SKM-1 treated with dmso at 0.1 percent for 144 hours (cell line): ENCODE measurements around the gene MRPL52.
"Not testable (repeated sequence)": the region's sequence is repeated elsewhere in the genome, so short reads cannot be mapped to it uniquely, and the experiment has no call there.

Experiments
- DNase-seq: peaks from one replicate; lab custom pipeline; 2025; ENCODE audit not compliant: unreplicated experiment; lab: John Stamatoyannopoulos, UW

The MRPL52 gene

DNA sequence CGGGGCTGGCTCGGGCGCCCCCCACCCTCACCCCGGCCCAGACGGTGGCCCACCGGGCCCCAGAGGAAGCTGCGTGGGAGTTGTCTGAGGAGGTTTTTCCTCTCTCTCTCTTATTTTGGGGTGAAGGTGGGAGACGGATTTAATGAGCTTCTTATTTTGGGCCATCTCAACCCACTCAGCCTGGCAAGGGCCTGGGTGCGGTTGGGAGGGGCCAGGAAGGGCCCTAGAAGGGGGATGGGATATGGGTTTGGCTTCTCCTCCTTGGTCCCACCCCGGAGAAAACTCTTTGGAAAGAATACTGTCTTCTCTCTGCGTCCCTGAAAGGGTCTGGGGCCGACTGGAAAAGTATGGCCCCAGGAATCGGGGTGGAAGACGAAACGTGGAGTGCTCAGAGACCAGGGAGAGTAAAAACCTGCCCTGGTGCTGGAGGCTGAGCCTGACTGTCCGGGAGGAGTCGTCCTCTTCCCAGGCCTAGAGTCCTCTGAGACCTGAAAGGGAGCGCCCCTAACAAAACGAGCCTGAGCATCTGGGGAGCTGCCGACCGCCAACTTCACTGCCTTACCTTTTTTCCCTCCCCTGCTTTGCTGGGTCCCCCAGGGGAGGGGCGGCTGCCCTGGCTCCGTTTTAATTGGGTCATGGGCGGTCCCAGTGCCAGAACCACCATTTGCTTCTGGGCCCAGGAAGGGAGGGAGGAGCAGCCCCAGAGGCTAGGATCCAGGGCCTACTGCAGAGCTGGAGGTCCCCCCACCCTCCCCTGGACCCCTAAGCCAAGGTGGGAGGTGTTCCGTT lies 8.3 kb downstream of the MRPL52 start:
- no peak for DNase-seq

DNA sequence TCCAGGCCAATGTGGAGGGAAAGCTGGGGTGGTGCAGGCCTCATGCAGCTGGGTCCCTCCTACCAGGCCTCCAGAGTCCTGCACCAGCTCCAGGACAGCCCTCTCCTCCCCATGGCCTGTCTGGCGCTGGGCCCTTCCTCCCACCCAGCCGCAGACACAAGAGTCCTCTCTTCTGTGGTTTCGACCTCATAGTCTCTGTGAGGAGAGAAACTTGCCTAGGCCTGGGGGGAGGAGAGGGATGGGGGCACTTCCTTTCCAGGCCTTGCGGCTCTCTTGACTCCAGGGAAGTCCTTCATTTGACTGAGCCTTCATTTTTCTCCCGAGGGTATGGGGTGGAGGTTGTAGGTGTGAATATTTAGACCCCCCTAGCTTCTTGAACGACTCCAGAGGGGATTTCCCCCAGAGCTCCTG lies 8.9 kb downstream of the MRPL52 start:
- peak; percentile 39 for DNase-seq

DNA sequence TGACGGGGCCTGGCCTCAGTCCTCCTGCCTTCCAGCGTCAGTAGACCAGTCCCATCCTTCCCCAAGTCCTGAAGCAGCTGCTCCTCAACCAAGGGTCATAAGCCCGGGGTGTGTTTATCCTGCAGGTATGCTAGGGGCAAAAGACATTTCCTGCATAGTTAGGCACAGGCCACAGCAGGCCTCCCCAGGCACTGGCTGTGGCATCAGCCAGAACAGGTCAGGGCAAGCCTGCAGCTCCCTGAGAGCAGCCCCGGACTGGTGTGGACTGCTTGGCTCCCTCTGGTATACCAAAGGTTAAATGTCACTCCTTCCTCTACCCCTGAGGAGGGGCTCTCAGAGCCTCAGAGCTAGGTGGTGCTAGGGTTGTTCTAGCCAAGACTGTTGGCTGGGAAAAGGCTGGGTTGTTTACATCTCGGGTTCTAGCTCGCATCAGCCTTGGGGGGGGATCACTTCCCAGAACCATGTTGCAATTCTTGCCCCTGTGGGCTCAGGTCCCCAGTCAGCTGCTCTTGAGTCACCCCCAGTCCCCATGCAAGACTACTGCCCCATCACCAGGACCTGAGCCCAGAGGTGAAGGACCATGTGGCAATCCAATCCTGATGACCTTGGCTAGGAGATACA lies 9.6 kb downstream of the MRPL52 start:
- no peak for DNase-seq

DNA sequence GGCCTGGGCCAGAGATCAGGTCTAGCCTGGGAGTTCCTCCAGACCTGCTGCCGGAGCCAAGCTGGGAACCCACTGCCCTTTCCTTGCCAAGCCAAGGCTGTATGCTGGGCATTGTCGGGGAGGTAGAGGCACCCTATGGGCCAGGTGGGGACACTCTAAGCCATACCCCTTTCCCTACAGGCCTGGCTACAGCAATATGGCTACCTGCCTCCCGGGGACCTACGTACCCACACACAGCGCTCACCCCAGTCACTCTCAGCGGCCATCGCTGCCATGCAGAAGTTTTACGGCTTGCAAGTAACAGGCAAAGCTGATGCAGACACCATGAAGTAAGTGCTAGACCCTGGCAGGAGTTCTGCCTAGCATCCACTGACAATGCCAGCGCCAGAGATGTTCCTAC lies 11.6 kb downstream of the MRPL52 start:
- no peak for DNase-seq

DNA sequence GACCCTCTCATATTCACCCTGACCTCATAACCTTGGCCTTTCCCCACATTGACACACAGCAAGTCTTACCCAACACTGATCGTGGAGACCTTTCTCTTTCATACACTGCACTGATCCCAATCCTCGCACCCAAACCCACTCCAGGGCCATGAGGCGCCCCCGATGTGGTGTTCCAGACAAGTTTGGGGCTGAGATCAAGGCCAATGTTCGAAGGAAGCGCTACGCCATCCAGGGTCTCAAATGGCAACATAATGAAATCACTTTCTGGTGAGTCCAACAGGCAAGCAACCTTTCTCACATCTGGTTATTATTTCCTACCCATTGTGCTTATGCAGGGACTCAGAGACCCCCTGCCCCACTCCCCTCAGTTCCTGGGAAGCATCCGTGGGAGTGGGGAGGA lies 12.1 kb downstream of the MRPL52 start:
- no peak for DNase-seq

DNA sequence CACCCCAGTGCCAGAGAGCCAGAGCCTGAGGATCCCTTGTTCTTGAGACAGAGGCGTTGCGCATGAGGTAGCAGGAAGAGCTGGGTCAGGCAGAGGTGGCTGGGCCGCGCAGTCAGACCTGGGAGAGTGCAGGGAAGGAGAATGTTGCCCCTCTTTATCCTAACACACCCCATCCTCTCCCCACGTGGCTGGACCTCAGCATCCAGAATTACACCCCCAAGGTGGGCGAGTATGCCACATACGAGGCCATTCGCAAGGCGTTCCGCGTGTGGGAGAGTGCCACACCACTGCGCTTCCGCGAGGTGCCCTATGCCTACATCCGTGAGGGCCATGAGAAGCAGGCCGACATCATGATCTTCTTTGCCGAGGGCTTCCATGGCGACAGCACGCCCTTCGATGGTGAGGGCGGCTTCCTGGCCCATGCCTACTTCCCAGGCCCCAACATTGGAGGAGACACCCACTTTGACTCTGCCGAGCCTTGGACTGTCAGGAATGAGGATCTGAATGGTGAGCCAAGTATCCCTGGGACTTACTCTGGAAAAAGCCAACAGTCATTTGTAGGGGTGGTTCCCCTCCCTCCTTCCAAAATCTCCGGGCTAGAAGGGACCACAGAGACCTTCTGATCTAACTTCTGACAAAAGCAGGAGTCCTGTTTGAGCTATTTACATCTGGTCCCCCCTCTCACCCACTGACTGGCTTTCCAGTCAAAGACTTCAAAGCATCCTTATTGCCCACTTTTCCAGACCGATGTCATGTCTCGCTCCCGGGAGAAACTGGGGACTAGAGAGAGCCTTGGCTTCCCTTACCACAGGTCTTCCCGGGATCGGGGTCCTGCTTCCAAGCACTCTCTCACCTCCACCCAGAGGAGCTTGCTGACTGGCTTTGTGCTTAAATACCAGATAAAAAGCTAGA lies 12.8 kb downstream of the MRPL52 start:
- no peak for DNase-seq

DNA sequence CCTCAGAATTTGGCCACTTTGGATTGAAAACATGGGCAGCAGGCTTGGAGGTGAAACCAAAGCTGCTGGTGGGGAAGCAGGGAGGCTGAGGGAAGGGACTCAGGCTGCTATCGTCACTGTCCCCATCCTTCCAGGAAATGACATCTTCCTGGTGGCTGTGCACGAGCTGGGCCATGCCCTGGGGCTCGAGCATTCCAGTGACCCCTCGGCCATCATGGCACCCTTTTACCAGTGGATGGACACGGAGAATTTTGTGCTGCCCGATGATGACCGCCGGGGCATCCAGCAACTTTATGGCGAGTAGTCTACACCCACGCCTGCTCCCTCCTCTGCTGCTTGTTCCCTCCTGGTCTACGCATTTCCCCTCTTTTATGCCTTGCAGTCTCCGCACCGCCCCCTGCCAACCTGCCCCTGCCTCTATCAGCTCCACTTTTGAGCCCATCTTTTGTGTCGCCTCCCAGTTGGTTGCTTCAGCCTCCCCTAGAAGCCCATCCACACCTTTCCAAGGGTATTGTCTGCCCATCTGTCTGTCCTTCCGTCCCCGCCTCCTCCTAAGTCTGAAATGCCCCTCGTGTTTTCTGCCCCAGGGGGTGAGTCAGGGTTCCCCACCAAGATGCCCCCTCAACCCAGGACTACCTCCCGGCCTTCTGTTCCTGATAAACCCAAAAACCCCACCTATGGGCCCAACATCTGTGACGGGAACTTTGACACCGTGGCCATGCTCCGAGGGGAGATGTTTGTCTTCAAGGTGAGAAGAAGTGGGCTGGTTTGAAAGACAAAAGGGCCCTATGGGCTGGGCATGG lies 13.6 kb downstream of the MRPL52 start:
- no peak for DNase-seq

DNA sequence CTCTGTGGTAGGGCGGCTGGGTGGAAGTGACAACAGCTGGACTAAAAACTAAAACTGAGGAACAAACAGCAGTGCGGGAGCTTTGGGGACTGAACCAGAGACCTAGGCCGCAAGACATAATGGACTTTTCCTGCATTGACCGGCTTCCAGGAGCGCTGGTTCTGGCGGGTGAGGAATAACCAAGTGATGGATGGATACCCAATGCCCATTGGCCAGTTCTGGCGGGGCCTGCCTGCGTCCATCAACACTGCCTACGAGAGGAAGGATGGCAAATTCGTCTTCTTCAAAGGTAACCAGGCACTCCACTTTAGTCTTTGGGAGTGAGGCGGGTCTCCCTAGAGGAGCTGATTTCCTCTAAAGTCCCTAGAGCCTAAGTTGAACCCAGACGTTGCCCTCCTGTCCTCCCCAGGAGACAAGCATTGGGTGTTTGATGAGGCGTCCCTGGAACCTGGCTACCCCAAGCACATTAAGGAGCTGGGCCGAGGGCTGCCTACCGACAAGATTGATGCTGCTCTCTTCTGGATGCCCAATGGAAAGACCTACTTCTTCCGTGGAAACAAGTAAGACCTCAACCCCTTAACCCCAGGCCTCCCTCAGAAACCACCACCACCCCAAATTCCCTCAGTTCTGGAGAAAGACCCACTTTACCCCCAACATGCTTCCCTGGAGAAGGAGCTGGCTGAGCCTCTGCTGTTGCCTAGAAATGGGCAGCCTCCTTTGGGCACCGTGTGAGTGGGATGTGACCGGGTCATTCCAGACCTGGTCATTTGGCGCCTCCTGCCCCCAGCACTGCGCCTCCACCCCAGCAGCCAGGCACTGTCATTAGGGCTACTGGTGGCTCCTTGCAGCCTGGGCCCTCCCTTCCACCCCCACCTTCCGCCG lies 14.8 kb downstream of the MRPL52 start:
- no peak for DNase-seq

DNA sequence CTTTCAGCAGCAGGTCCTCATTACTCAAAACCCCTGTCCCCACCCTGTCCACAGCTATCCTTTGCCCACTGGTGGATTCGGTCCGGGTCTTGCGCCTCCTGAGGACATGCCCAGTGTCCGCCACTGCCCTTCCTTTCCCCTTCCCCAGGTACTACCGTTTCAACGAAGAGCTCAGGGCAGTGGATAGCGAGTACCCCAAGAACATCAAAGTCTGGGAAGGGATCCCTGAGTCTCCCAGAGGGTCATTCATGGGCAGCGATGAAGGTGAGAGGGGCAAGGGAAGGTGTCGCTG lies 15.4 kb downstream of the MRPL52 start:
- no peak for DNase-seq

DNA sequence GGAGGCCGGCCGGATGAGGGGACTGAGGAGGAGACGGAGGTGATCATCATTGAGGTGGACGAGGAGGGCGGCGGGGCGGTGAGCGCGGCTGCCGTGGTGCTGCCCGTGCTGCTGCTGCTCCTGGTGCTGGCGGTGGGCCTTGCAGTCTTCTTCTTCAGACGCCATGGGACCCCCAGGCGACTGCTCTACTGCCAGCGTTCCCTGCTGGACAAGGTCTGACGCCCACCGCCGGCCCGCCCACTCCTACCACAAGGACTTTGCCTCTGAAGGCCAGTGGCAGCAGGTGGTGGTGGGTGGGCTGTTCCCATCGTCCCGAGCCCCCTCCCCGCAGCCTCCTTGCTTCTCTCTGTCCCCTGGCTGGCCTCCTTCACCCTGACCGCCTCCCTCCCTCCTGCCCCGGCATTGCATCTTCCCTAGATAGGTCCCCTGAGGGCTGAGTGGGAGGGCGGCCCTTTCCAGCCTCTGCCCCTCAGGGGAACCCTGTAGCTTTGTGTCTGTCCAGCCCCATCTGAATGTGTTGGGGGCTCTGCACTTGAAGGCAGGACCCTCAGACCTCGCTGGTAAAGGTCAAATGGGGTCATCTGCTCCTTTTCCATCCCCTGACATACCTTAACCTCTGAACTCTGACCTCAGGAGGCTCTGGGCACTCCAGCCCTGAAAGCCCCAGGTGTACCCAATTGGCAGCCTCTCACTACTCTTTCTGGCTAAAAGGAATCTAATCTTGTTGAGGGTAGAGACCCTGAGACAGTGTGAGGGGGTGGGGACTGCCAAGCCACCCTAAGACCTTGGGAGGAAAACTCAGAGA lies 16.3 kb downstream of the MRPL52 start:
- DNase-seq, result no peak

DNA sequence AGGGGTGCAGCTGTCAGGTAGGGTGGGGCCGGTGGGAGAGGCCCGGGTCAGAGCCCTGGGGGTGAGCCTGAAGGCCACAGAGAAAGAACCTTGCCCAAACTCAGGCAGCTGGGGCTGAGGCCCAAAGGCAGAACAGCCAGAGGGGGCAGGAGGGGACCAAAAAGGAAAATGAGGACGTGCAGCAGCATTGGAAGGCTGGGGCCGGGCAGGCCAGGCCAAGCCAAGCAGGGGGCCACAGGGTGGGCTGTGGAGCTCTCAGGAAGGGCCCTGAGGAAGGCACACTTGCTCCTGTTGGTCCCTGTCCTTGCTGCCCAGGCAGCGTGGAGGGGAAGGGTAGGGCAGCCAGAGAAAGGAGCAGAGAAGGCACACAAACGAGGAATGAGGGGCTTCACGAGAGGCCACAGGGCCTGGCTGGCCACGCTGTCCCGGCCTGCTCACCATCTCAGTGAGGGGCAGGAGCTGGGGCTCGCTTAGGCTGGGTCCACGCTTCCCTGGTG lies 17.2 kb downstream of the MRPL52 start:
- DNase-seq, result no peak

DNA sequence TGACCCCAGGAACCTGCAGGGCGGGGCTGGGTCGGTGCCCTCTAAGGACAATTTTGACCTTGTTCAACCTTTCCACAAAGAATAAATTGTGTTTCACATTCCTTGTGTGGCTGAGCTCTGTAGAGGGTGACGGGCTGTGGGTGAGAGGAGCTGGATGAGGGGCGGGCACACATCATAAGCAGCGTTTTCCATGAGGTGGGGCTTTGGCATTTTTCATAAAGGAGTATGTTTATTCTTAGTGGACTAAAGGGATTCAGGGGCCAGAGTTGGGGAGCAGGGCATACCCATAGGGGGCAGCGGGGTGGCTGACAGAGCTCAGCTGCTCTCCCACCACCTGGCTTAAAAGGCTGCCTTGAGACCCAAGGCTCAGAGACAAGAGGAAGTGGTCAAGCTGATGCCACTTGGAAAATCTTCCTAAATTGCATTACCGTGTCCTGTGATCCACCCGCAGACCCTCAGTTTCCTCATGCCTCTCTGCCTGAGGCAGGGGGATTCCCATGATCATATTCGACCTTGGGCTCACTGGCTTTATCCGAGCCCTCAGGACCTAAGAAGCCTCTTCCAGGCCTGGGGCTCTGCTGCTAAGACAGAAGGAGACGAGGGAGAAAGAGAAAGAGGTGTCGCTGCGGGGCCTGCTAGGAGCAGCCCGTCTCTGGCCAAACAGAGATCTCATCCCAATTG lies 18.1 kb downstream of the MRPL52 start:
- no peak for DNase-seq

DNA sequence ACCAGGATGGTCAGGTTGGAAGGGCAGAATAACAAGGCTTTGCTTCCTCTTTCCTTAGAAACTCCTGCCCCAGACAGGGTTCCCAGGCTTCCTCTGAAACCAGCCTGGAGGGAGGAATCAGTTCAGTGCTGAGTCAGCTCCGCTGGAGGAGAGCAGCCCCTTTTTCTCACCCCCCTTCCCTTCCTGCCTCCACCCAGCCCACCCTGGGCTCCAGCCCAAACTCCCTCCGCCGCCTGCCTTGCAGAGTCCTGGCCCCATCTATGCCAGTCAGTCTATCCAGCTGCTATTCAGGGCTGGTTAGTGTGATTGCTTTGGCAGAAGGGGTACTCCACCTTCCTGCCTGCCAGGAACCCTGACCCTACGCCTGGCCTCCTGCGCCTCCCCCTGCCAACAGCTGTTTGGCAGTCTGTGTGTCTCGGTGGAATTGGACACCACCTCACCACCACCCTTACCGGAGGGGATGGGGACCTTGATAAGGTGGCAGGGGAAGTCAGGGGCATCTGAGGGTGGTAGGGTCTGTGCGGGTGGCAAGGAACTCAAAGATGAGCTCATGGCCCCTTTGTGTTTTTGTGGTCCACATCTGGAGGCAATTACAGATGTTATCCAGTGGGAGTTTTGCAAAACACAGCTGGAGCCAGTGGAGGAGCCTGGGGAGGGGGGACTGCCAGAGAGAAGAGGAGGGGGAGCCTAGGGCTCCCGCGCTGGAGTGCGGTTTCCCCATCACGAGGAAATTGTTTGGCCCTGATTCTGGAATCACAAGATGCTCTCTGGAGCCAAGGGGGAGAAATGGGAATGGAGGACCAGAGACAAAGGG lies 18.9 kb downstream of the MRPL52 start:
- DNase-seq, result no peak

DNA sequence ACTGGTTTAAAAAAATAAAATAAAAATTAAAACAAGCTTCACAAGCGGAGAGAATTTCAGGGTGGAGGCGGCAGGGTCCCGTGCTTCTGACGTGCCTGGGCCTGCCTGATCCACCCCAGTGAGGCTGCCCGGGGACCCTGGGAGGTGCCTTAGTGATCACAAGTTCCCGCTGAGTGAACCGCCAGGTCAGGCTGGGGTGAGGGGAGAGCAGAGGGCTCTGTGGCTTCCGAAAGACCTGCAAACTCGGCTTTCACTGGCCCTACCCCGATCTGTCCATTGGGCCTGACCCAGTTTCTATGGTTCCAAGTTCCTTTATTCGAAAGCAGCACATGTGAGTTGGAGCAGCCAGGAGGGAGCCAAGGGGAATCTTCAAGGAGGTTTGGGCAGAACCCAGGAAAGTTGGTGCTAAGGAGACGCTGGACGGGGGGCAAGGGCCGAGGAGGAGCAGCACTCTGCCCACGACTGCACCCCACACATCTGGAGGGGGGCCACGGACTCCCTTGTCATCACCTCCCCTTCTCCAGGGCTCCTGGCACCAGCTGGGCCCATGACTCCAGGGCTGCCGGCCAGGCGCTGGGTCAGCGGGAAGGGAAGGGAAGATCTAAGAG lies 19.6 kb downstream of the MRPL52 start:
- DNase-seq, result no peak

DNA sequence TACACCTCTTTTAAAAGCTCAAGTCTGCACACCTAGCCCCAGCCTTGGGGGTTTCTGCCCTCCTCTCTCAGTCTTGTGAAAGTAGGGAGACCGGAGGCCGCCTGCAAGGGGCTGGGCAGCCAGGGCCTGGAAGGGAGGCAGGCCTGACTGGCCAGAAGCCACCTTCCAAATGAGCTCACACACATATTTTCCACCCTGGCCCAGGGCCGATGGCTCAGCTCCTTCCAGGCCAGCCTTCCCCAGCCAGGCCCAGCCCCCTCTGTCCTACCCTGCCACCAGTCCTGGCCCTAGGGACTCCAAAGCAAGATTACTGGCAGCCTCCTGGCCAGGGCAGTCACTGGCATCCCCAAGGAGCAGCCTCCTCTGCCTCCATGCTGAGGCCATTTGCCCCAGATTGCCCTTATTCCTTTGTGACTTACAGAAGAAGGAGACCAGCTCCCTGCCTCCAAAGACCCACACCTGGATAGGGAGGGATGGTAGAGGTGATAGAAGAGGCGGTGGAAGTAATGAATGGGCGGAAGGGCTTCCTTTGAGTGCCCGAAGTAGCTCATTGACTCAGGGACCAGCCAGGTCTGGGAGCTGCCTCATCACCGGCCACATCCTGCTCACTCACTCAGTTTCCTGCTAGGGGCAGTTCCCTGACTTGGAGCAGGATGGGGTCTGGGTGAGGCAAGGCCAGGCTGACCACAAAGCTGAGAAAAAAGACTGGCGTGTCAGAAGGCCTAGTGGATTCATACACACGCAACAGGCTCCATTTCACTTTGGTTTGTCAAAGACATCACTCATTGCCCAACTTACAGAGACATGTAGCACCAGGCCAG lies 21.5 kb downstream of the MRPL52 start:
- peak; percentile 68 for DNase-seq

DNA sequence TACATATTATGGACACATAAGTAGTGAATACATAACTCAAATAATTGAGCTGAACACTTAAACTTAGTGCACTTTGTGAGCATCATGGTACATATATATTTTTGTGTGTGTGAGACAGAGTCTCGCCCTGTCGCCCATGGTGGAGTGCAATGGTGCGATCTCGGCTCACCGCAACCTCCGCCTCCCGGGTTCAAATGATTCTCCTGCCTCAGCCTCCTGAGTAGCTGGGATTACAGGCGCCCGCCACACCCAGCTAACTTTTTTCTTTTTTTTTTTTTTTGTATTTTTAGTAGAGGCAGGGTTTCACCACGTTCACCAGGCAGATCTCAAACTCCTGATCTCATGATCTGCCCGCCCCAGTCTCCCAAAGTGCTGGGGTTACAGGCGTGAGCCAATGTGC lies 22.5 kb downstream of the MRPL52 start:
- DNase-seq, result not testable (repeated sequence)

DNA sequence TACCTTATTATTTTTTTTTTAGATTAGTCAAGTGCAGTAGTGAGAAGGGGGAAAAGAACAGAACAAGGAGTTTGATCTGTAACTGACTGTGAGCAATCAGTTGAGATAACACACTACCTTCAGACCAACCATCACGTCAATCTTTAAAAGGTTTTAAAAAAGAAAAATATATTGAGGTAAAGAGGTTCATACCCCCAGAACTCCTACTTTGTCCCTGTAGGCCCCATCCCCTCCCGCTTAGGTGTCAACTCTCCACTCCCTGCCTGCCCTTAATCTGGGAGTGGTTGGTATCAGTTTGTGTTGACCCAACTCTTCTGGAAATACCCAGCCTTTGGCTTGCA lies 22.9 kb downstream of the MRPL52 start:
- no peak for DNase-seq
